NCI-H1436 (cell line): ENCODE results near the gene ADAMTSL2.

Experiments used
- DNase-seq: peaks from one replicate; lab custom pipeline; 2025; lab: John Stamatoyannopoulos, UW

The ADAMTSL2 gene

DNA sequence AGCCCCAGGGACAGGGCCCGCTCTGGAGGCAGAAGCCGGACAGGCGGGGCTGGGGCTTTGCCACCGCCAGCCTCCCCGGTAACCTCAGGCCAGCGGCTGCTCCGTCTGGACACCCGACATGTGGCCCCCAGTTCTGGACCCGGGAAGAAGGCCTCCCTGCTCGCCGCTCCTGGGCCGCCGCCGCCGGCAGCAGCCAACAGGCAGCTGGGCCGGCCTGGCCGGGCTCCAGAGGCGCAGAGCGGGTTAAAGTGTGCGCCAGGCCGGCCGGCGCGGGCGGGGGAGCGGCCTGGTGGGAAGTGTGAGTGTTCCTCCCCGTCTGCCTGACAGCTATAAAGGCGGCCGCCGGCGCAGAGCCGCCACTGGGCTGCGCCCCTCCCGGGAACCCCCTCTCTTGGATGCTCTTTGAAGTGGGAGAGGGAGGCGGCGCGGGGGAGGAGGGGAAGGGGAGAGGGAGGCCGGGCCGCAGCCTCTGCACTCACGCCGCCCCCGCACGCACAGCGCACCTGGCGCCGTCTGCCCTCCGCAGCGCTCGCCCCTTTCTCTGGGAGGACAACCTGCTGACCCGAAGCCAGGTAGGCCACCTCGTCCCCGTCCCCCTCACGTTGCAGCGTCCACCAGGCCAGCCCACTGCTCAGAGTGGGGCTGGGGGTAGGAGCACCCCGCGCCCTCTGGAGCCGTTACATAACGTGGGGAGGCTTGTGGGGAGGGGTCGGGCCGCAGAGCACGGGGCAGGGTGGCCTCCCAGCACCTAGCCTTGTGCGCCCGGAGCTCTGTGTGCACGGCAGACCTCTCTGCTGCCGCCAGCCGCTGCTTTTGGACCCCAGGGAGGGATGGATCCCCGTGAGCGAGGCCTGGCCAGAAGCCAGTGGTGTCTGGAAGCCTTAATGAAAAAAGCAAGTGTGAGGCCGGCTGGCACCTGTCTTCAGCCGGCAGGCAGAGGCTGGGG is at the start of gene ADAMTSL2:
ADAMTSL2 (plus strand) TSS at position 359 of the 946 bp plus-strand sequence. CDS start 2,009 bp downstream, outside the sequence.
- peak; percentile 56 for DNase-seq

DNA sequence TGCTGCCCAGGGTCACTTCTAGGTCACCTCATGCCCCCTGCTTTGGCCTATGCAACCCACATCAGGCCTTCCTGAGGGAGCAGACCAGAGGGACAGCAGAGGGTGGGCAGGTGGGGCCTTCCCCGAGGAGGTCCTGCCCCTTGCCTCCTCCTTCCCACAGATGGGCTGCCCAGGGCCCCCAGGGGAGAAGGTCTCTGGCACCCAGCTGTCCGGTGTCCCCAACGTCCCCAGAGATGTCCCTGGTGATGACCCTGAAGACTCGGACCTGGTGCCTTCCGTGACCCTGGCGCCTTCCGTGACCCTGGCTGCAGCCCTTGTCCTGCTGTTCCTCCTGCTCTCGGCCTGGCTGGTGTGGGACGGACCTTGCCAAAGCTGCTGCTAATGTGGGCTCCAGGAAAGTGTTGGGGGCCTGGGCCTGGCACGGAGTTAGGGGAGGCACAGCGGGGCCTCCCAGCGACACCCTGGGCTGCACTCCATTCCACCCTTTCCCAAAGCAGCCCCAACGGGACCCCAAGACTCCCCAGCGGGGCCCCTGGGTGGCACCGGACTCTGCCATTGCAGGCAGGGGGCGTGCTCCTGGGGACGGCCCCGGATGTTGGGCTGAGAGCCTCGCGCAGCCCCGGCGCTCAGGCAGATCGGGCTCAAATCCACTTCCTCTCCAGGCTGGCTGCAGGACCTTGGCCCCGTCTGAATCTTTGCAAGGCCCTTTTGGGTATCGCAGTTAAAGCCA is 48.8 kb upstream of the ADAMTSL2 start:
- DNase-seq, result no peak

DNA sequence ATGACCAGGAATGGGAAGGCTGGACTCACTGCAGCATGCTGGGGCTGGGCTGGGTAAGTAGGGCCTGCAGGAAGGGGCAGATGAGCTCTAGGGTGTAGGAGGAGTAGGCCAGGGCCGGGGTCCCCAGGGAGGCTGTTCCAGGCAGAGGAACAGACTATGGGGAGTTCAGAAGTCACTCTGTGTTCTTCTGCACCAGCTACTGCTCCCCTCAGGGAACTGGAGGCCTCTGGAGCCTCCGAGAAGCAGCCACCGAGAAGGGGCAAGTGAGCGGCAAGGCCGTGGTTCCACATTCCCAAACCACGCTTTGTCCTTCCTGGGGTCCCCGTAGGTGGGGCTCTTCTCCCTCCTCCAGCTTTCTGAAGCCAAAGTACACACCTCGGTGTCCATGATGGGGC is 47.2 kb upstream of the ADAMTSL2 start:
- no peak for DNase-seq

DNA sequence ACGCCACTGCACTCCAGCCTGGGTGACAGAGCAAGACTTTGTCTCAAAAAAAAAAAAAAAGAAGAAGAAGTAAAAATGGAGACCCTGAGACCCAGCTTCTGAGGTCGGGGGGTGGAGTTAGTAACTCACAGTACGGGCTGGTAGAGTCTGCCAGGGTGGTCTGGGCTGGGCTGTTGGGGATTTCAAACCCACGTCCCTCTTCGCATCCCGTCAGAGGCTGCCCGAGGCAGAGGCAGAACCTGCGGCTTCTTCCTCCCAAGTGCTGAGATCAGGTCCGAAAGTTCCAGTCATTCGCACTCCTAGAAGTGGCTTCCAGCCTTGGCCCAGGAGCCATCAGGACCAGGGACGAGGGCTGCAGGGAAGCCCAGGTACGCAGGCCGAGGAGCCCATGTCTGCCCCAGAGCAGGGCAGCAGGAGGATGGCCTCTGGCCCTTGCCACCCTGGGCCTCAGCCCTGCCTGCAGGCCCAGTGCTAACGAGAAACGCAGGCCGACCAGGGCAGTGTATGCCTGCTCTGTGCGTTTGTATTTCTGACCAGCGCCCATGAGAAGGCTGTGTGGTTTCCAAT is 45.7 kb upstream of the ADAMTSL2 start:
- DNase-seq, result no peak

DNA sequence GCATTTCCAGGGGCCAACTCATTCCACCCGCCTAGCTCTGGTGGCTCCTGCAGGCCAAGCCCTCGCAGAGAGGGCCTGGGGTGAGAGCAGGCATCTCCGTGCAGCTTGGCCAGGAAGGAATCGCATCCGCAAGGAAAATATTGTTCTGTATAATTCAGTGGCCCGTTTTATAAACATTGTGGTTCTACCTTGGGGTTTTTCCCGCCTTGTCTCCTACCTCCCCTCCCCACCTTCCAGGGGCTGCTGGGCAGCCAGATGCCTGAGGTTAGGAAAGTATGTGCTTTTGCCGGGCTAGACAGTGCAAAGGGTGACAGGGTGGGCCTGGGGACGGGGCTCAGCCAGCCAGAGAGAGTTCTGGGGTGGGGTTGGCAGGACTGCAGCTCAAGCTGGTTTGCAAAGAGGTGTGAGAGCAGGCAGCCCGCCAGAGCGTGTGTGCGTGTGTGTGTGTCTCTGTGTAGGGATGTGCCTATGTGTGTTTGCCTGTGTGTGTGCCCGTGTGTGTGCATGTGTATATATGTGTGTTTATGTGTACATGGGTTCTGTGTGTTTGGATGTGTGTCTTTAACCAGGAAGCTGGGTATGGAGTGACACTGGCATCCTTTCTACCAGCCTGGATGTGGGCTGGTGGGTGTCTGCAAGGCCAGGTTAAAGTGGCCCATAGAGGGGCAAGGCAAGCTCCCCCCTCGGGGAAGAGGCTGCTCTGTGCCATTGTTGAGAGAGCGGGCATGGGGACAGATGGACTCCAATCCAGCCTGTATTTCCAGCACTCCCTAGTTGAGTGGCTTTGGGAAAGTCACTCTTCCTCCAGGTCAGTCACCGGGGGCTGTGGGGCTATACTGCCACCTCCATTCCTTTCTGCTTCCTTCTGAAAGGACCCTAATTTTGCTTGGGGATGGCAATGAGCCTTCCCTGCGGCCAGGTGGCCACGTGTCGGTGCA is 45.0 kb upstream of the ADAMTSL2 start:
- DNase-seq, result no peak

DNA sequence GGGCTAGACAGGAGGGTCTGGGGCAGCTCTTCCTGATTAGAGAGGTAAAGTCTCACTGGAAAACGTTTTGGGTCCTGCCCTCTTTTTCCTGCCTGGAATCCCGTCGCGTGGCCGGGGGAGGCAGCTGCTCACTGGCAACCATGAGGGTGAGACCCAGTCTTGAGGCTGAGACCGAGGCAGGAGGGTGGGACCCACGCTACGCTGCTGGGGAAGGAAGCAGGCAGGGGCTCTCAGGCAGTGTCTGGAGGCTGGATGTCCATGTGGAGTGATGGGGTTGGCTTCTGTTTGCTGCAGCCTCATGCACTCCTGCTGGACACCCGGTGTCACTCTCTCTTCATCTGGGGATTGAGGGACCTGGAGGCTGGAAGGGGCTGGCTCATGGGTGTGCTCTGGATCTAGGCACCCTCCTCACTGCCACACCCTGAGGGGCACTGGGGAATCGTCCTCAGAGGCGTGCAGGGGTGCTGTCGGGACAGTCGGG is 44.3 kb upstream of the ADAMTSL2 start:
- DNase-seq, result no peak

DNA sequence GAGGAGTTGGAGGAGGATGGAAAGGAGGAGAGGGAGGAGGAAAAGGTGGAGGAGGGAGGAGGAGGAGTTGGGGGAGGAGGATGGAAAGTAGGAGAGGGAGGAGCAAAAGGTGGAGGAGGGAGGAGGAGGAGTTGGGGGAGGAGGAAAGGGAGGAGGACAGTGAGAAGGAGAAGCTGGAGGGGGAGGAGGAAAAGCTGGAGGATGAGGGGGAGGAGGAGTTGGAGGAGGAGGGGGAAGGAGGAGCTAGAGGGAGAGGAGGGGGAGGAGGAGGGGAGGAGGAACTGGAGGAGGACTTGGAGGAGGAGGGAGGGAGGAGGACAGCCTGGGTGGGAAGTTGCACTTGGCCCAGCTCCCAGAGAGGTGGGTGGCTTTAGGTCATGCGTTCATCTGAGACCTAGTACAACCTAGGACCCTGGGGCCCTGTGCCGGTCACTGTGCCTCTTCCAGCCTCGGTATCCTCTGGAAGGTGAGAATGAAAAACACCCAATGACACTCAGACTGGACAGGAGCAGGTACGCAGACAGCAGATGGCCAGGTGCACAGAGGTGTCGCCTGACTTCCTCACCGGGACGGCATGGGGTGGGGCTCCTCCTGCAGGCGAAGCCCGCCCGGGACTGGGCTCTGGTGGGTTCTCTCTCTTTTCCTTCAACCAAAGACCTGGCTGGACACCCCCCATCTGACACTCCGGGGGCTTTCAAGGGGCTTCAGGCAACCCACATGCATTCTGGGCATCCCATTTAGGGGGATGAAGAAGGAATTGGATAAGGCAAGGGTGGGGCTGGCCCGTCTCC is 43.4 kb upstream of the ADAMTSL2 start:
- no peak for DNase-seq

DNA sequence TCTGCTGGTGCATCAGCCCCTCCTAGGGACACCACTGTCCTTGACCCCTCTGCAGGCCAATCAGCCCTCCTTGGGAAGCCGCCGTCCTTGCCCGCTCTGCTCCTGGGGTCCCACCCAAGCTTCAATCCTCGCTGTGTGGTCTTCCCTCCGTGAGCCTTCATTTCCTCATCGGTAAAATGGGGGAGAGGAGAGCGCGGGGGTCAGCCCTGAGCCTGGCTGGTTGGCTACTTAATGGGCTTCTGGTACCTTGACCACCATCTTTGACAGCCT is 42.9 kb upstream of the ADAMTSL2 start:
- no peak for DNase-seq

DNA sequence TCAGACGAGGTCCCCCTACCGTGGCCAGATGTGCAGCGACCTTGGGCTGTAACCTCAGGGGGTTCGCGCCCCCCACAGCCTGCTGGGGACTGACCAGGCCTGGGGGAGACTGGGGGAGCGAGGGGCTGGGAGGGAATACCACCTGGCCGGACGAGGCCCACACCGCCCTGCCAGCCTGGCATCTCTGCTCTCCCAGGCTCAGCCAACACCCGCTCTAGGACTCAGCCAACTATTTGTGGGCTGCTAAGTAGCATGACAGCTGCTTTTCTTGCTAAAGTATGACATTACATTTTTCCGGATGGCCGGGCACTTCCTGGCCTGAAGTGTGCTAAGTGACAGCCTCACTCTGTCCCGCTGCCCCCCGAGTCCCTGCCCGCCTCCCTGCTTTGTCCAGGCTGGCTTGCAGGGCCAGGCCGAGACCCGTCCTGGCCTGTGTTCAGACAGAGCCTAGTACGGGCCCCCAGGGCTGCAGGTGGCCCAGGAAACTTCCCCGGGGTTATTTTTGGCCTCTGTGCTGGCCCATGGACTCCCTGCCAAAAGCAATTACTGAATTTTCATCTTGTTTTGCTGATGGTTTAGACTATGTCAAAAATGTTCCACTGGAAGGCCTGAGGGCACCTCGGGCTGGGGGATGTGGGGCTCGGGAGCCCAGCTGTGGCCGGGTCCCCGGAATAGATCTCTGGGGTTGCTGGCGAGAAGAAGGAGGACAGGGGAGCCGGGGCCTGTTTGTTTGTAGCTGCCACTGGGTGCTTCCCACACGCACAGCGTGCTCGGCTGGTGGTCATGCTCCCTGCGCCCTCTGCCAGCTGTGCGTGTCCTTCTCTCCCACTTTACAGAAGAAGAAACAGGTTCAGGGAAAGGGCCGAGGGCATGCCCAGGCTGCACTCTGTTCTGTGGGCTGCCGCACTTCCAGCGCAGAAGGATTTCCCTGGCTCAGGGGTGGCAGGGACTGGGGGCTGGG is 42.2 kb upstream of the ADAMTSL2 start:
- DNase-seq, result no peak

DNA sequence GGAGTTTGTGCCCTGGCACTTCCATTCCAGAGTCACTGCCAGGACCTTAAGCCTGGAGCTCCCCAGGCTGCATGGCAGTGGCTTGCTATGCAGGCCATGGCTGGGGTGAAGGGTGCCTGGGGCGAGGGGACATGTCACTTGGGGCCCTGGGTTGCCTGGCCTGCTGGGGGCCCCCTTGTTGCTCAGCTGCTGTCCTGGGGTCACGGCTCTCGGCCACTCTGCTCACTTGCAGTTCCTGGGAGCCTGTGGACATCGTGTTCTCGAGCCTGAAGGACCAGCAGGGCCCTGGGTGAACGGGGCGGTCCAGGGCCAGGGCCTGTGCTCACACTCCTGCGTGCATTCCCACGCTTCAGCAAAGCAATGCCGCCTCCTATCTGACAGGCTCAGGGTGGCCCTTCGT is 41.1 kb upstream of the ADAMTSL2 start:
- DNase-seq, result no peak

DNA sequence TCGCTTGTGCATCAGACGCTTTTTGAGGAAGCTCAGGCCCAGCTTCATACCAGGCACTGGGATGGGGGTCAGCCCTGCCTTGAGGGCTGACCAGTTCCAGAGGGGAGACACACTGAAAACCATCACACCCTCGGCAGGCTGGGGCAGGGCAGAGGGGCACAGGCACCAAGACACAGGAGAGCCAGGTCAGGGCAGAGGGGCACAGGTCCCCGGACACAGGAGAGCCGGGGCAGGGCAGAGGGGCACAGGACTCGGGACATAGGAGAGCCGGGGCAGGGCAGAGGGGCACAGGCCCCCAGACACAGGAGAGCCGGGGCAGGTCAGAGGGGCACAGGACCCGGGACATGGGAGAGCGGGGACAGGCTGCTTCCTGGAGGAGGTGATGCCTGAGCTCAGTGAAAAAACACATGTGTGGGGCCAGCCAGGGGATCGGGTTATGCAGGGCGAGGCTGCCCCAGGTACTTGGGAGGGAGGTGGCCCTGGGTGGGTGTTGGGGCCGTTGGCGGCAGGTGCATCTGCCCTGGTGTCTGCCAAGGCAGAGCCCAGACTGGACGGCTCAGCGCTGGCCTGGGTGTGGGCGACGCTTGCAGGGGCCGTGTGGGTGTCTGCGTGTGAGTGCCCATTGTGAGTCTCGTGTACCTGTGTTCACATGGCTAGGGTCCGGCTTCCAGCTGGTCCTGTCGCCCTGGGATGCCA is 40.5 kb upstream of the ADAMTSL2 start:
- DNase-seq, result no peak

DNA sequence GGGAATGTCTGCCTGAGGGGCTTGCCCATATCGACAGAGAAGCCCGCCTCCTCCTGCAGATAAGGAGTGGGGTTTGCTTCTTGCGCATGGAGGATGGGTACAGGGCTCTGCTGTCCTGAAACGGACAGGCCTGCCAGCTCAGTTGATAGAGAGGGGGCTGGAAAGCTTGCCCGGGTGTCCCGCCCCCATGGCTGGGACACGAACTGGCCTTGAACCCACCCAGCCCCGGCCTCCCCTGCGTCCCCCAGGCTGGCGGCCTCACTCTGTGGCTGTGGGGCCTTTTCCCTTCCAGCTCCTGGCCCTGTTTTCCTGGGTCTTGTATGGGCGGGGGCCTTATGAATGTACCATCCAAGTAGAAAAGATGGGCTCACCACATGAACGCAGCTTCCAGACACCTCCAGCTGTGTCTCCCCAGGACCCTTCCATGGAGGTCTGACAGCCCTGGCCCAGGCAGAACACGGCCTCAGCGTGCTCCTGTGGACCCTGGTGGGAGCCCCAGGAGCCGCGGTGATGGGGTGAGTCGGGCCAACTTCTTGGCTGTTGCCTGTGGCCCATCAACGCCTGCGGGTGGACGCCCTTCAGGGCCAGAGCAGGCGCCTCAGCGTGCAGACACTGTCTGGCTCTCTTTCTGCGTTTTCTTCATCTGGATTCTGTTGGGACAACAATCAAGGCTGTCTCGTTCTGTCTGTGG is 39.7 kb upstream of the ADAMTSL2 start:
- DNase-seq, result no peak

DNA sequence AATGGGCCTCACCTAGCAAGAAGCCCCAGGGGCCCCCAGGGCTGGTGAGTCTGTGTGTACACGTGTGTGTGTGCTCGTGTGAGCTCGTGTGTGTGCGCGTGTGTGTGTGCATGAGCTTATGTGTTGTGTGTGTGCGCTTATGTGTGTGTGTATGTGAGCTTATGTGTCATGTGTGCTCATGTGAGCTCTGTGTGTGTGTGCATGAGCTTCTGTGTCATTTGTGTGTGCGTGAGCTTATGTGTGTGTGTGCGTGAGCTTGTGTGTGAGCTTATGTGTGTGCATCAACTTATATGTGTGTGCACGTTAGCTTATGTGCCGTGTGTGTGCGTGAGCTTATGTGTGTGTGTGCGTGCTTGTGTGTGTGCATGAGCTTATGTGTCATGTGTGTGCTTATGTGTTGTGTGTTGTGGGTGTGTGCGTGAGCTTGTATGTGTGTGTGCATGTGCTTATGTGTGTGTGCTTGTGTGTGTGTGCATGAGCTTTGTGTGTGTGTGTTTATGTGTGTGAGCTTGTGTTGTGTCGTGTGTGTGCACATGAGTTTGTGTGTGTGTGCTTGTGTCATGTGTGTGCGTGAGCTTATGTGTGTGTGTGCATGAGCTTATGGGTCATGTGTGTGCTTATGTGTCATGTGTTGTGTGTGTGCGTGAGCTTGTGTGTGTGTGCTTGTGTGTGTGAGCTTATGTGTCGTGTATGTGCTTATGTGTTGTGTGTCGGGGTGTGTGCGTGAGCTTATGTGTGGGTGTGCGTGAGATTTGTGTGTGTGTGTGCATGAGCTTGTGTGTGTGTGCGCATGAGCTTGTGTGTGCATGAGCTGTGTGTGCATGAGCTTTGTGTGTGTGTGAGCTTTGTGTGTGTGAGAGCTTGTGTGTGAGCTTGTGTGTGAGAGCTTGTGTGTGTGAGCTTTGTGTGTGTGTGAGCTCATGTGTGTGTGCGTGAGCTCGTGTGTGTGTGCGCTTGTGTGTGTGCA is 38.9 kb upstream of the ADAMTSL2 start:
- DNase-seq, result no peak

DNA sequence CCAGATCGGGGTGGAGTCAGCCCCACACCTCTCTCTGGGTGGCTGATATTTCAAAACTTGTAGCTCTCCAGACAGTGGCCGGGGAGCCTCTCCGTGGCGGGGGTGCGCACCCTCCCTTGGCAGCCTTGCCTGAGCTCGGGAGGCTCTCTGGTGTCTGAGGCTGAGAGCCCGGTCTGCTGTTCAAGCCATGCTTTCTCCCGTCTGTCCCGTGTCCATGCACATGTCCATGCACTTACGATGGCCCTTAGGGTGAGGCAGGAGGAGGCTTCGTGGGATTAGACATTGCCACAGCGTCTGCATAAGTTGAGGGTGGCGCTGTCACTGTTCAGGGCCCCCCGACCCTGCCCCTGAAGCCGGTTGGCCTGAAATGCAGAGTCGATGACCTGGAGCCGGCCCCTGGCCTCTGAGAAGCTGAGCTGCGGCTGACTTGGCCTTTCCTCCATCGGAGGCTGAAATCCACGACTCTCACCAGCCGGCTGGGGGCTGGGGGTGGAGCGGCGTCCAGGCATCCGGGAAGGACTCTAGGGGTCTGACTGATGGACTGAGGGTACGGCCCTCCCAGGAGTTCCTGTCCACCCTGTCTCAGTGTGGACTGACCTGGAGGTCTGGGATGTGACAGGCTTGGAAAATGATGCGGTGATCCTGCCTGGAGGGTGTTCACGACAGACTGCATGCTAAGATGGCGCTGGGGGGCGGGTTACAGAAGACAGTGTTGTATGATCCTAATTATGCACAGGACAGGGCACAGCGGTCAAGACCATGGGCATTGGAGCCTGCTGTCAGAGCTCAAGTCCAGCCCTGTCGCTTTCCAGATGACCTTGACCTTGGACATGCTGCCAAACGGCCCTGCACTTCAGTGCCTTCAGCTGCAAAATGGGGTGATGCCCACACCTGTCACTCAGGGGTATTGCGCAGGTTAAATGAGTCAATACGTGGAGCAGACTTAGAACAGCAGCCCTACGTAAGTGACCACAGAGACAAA is 37.4 kb upstream of the ADAMTSL2 start:
- no peak for DNase-seq

DNA sequence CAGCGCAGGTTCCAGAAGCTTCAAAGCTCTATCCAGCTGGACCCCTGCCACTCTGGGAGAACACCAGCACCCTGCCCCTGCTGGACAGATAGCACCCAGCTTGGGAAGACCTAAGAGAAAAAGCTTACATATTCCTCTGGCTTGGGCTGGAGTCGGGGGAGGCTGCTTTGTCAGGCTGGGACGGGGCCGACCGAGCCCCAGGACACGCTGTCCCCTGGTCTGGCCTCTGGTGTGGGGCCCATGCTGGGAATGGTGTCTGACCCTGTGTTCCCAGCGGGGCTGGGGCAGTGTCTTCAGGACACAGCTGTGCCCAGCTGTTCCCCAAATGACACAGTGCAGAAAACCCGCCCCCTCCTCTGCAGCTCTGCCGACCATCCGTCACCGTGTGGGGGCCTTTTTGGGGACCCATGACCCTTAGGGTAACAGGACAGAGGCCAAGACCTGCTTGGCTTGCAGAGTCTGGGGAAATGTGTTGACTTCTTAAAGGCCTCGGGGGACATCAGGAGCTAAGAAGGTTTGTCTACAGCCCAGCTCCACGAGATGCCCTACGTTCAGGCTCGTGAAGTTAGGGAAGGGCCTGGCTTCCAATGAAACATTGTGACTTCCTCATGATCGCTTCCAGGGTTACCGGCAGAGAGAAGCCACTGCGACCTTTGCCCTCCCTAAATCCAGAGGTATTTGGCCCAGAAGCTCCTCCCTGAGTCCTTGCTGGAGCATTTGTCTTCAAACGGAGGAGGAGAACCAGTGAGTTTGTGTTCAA is 35.2 kb upstream of the ADAMTSL2 start:
- no peak for DNase-seq
